ENCODE data around the gene OR8H1.

Gene OR8H1

GRCh38 chr11:56292154-56292553 lies at the start of gene OR8H1:
TSS of gene OR8H1 (minus strand) at chr11:56292254. CDS start at chr11:56291062, 1,192 bp downstream.
- no peak for DNase-seq (ENCODE audit: low spot score)

- no peak for DNase-seq (ENCODE audit: low spot score)
Measured at GRCh38 chr11:56340289-56340688, 48.2 kb upstream of the OR8H1 start.

GRCh38 chr11:56333156-56333555 lies 41.1 kb upstream of the OR8H1 start:
- DNase-seq (ENCODE audit: low spot score): no peak

GRCh38 chr11:56331861-56332491 lies 39.9 kb upstream of the OR8H1 start:
- DNase-seq (ENCODE audit: low spot score): no peak

- DNase-seq (ENCODE audit: low spot score): no peak
Measured at GRCh38 chr11:56314844-56315243, 22.8 kb upstream of the OR8H1 start, which contains the start of gene OR8K3. TSS of gene OR8K3 (plus strand) at chr11:56315144. CDS start at chr11:56318307, 3,163 bp downstream.

- DNase-seq (ENCODE audit: low spot score): no peak
Measured at GRCh38 chr11:56307836-56308235, 15.8 kb upstream of the OR8H1 start.

GRCh38 chr11:56296898-56297297 lies 4.8 kb upstream of the OR8H1 start:
- DNase-seq (ENCODE audit: low spot score): no peak

GRCh38 chr11:56273854-56274253 lies 18.2 kb downstream of the OR8H1 start, which contains the start of gene OR5T1:
TSS of gene OR5T1 (plus strand) at chr11:56274154. CDS start at chr11:56275639, 1,485 bp downstream.
- no peak for DNase-seq (ENCODE audit: low spot score)

- DNase-seq (ENCODE audit: low spot score): no peak
Measured at GRCh38 chr11:56271092-56271491, 21.0 kb downstream of the OR8H1 start.

- no peak for DNase-seq (ENCODE audit: low spot score)
Measured at GRCh38 chr11:56251954-56252353, 40.1 kb downstream of the OR8H1 start, which contains the start of gene OR5T3. TSS of gene OR5T3 (plus strand) at chr11:56252254. CDS start at chr11:56252254, 0 bp downstream.
